ENCODE results near the gene MT1F. TPM values are rescaled to one million over a fixed set of nuclear protein-coding genes. Genes with fewer than 3 reads are reported as not detected.
A peak's percentile ranks its signal among the peaks of the same experiment; 100 is the strongest.

MT1F gene
- total and polyA plus RNA-seq, 10 of the 15 experiments (the other 5 are each of a cell fraction or from before 2014, with no cell fraction given), result 0.28 to 2.5 (median 1.1) TPM; not detected in 1

- ChIA-PET SMC1A (ENCODE audit: uncharacterized antibody, unreplicated experiment) (interaction anchor here (0.6 to 1.5 kb wide), 4 partner anchors 9 to 314 kb away, joined by 3 to 7 read pairs (median 4); no protein-coding TSS in a partner anchor), POLR2A (no interaction called here), RAD21 (ENCODE audit: unreplicated experiment) (interaction anchor here (1.1 to 2.5 kb wide), 3 partner anchors 9 to 28 kb away, joined by 3 to 11 read pairs (median 4); partner anchors contain the start of gene MT1X), CTCF (interaction anchor here (2.6 kb wide), 1 partner anchor 28 kb away, joined by 28 read pairs; no protein-coding TSS in a partner anchor)
- intact Hi-C loops (cut with micrococcal nuclease; ENCODE audit: unreplicated experiment) (loop anchor here (1.0 kb wide), 1 partner anchor 28 kb away; no protein-coding TSS in a partner anchor), in situ Hi-C loops (cut with MboI) (no loop called here)
- no peak overlapping the region for H3K4me2 ChIP-seq (ENCODE audit: control insufficient read depth, insufficient read depth)
- no TSS peak for BruUV-seq (replicated peaks)
- no peak overlapping the region for H3K27ac ChIP-seq (ENCODE audit: control insufficient read depth, insufficient read depth)
- ATAC-seq (peak; percentile 52), FAIRE-seq (no peak), DNase-seq (ENCODE audit: low read depth, low spot score) (no peak)
- H3K4me1 ChIP-seq (ENCODE audit: control insufficient read depth, insufficient read depth, low read length), result no peaks in the 10 kb centered on the region
- H3K36me3 ChIP-seq (ENCODE audit: control insufficient read depth in 2 of 2, insufficient read depth in 2 of 2, low read length in 1 of 2), result no peaks in the 10 kb centered on the region
- H3K9me3 ChIP-seq (replicated peaks; ENCODE audit: control insufficient read depth, insufficient read depth, low read length), result no peaks in the 10 kb centered on the region
- 34% methylated on average over 12 of the region's 12 CpGs for WGBS (ENCODE audit: insufficient coverage, insufficient replicate concordance, low lambda C conversion rate, missing lambda C conversion rate)
- H3K27me3 ChIP-seq (replicated peaks in 1 of 2; ENCODE audit: control insufficient read depth in 2 of 2, insufficient read depth in 2 of 2, low read length in 1 of 2), result peaks cover 11 to 14% of the 10 kb centered on the region in 2 experiments
- no peak overlapping the region for H2AFZ ChIP-seq (ENCODE audit: control insufficient read depth, low read depth, low read length)
- no peak overlapping the region for H3K9ac ChIP-seq (ENCODE audit: control insufficient read depth, insufficient read depth, low read length)
- no peaks in the 10 kb centered on the region for H4K20me1 ChIP-seq (ENCODE audit: control insufficient read depth, insufficient read depth)
- H3K79me2 ChIP-seq (ENCODE audit: control insufficient read depth, insufficient read depth, low read length), result no peaks in the 10 kb centered on the region
- no peak overlapping the region for H3K4me3 ChIP-seq
- peak; percentile 45 to 58 (median 47) for TF ChIP-seq CTCF (IDR thresholded peaks at IDR 0.05 in 2 of 3, conservative IDR thresholded peaks at IDR 0.05 in 1 of 3; ENCODE audit: control insufficient read depth in 2 of 3, extremely low read depth in 1 of 3, insufficient read depth in 1 of 3, low read depth in 3 of 3, low read length in 3 of 3)
- no peak for TF ChIP-seq PML (IDR thresholded peaks at IDR 0.05; ENCODE audit: low read length)
- no peak for TF ChIP-seq EZH2 (IDR thresholded peaks at IDR 0.05; ENCODE audit: borderline replicate concordance, control insufficient read depth, low read depth, low read length)
- no peak for TF ChIP-seq PKNOX1 (IDR thresholded peaks at IDR 0.05)
- no peak for TF ChIP-seq EP300 (IDR thresholded peaks at IDR 0.05; ENCODE audit: borderline replicate concordance in 1 of 2, control insufficient read depth in 1 of 2, low read depth in 2 of 2, low read length in 2 of 2)
- TF ChIP-seq ZBED1 (IDR thresholded peaks at IDR 0.05; ENCODE audit: borderline replicate concordance), result no peak
- no peak for TF ChIP-seq YY1 (IDR thresholded peaks at IDR 0.05; ENCODE audit: low read depth, low read length)
- no peak for TF ChIP-seq ZBTB11 (CRISPR knock-in tag; IDR thresholded peaks at IDR 0.05)
- no peak for TF ChIP-seq ZNF687 (IDR thresholded peaks at IDR 0.05)
- peak; percentile 60 for TF ChIP-seq RAD21 (IDR thresholded peaks at IDR 0.05; ENCODE audit: insufficient read depth, low read depth, low read length)
- TF ChIP-seq SUZ12 (IDR thresholded peaks at IDR 0.05; ENCODE audit: unreplicated experiment), result no peak
Measured at GRCh38 chr16:56673921-56674320, 16.2 kb downstream of the MT1F start.

Measured in GM12878 (cell line).